ENCODE data around the gene HBS1L.

HBS1L gene

GRCh38 chr6:135087803-135088202, 33.2 kb upstream of the HBS1L start:
- peaks cover 6% of the 10 kb centered on the region for H3K27me3 Mint-ChIP-seq
- ATAC-seq (ENCODE audit: low read depth) (no peak), DNase-seq (ENCODE audit: low spot score in 2 of 2) (no peak)
- no peak overlapping the region for H3K27ac Mint-ChIP-seq
- H3K4me1 Mint-ChIP-seq = peaks cover 11% of the 10 kb centered on the region
- H3K9me3 Mint-ChIP-seq = no peaks in the 10 kb centered on the region
- no peak overlapping the region for H3K4me3 Mint-ChIP-seq
- no peaks in the 10 kb centered on the region for H3K36me3 Mint-ChIP-seq

DNA sequence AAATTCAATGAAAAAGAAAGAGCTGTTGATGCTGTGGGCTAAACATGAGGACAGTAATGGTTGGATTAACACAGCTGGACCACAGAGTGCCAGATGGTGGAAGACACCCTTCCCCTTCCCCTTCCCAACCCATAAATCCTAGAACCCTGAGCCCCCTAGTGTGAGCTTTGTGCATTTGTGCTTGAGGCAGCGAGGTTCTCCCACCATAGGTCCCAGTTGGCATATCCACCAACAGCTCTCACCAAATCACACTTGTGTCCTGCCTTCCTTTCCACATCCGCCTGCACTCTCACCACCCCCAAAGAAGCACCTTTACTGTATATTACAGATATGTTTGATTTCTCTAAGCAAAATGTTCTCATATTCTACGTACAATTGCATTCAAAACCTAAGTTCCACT, 32.8 kb upstream of the HBS1L start:
- ATAC-seq (ENCODE audit: low read depth) (no peak), DNase-seq (ENCODE audit: low spot score in 2 of 2) (no peak)
- Mint-ChIP-seq H3K9me3 (no peaks in the 10 kb centered on the region), H3K4me1 (peaks cover 11% of the 10 kb centered on the region), H3K4me3 (no peak overlapping the region), H3K27me3 (peaks cover 6% of the 10 kb centered on the region), H3K36me3 (no peaks in the 10 kb centered on the region), H3K27ac (no peak overlapping the region)

DNA sequence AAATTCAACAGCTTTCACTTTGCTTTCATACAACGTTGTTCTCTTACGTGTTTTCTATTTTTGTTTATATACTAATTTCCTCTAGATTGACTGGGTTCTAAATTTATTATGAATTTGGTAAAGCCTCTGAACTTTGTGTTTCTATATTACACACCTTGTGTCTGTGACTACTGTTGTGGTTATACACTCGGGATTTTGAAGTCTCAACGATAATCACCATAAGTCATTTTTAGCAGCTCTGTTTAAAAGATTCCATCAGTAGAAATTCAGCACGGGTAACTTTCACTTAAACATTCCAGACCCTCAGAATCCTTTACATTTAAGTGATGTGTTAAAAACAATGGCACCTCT, 31.8 kb upstream of the HBS1L start:
- ATAC-seq (ENCODE audit: low read depth) (no peak), DNase-seq (ENCODE audit: low spot score in 2 of 2) (no peak)
- H3K36me3 Mint-ChIP-seq = peaks cover 2% of the 10 kb centered on the region
- peak overlapping the region; percentile 30 for H3K4me3 Mint-ChIP-seq
- H3K27me3 Mint-ChIP-seq = peaks cover 6% of the 10 kb centered on the region
- H3K27ac Mint-ChIP-seq = no peak overlapping the region
- H3K9me3 Mint-ChIP-seq = peaks cover 3% of the 10 kb centered on the region
- peaks cover 11% of the 10 kb centered on the region for H3K4me1 Mint-ChIP-seq

- H3K4me3 Mint-ChIP-seq = peak overlapping the region; percentile 21
- ATAC-seq (ENCODE audit: low read depth) (no peak), DNase-seq (ENCODE audit: low spot score in 2 of 2) (no peak)
- H3K27ac Mint-ChIP-seq = no peak overlapping the region
- peaks cover 11% of the 10 kb centered on the region for H3K4me1 Mint-ChIP-seq
- peaks cover 2% of the 10 kb centered on the region for H3K36me3 Mint-ChIP-seq
- H3K27me3 Mint-ChIP-seq = peaks cover 6% of the 10 kb centered on the region
- H3K9me3 Mint-ChIP-seq = peaks cover 3% of the 10 kb centered on the region
These were observed 31.2 kb upstream of the HBS1L start for GRCh38 chr6:135085700-135086413.

DNA sequence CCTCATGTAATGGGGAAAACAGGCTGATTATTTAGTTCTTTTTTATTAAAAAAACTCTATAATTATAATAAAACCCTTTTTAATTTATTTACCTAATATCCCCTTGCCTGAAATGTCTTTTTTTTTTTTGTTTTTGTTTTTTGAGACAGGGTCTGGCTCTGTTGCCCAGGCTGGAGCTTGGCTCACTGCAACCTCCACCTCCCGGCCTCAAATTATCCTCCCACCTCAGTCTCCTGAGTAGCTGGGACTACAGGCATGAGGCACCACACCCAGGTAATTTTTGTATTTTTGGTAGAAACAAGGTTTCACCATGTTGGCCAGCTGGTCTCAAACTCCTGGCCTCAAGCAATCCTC, 30.3 kb upstream of the HBS1L start:
- peaks cover 11% of the 10 kb centered on the region for H3K4me1 Mint-ChIP-seq
- no peak overlapping the region for H3K27ac Mint-ChIP-seq
- H3K36me3 Mint-ChIP-seq = peaks cover 2% of the 10 kb centered on the region
- peaks cover 6% of the 10 kb centered on the region for H3K27me3 Mint-ChIP-seq
- ATAC-seq (ENCODE audit: low read depth) = no peak
- DNase-seq (ENCODE audit: low spot score in 2 of 2) = no peak
- H3K4me3 Mint-ChIP-seq = no peak overlapping the region
- peaks cover 3% of the 10 kb centered on the region for H3K9me3 Mint-ChIP-seq

GRCh38 chr6:135084001-135084915, 29.6 kb upstream of the HBS1L start:
- Mint-ChIP-seq H3K4me3 (no peak overlapping the region), H3K27ac (no peak overlapping the region), H3K4me1 (peaks cover 11% of the 10 kb centered on the region), H3K9me3 (peaks cover 3% of the 10 kb centered on the region), H3K27me3 (peaks cover 6% of the 10 kb centered on the region), H3K36me3 (peaks cover 2% of the 10 kb centered on the region)
- DNase-seq (ENCODE audit: low spot score in 2 of 2) (no peak), ATAC-seq (ENCODE audit: low read depth) (no peak)

DNA sequence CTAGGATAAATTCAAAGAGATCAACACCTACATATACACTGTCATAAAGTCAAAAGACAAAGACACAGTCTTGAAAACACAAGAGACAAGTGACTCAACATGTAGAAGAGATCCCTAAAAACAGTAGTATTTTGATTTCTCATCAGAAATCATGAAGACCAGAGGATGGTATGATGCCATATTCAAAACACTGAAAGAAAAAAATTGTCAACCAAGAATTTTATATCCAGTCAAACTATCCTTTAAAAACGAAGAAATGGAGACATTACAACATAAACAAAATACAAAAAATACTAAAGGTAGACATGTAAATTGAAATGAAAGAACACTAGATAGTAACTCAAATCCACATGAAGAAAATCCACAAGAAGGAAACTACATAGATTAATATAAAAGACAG, 27.3 kb upstream of the HBS1L start:
- Mint-ChIP-seq H3K27me3 (peaks cover 1% of the 10 kb centered on the region), H3K36me3 (peaks cover 2% of the 10 kb centered on the region), H3K9me3 (peaks cover 3% of the 10 kb centered on the region), H3K4me1 (peaks cover 4% of the 10 kb centered on the region), H3K4me3 (no peak overlapping the region), H3K27ac (no peak overlapping the region)
- ATAC-seq (ENCODE audit: low read depth) (no peak), DNase-seq (ENCODE audit: low spot score in 2 of 2) (no peak)

GRCh38 chr6:135075018-135075417, 20.4 kb upstream of the HBS1L start:
- Mint-ChIP-seq H3K27me3 (peaks cover 5% of the 10 kb centered on the region), H3K9me3 (no peaks in the 10 kb centered on the region), H3K4me3 (no peak overlapping the region), H3K36me3 (no peaks in the 10 kb centered on the region), H3K27ac (no peak overlapping the region), H3K4me1 (no peaks in the 10 kb centered on the region)
- ATAC-seq (ENCODE audit: low read depth) (no peak), DNase-seq (ENCODE audit: low spot score in 2 of 2) (no peak)

GRCh38 chr6:135073756-135074393, 19.3 kb upstream of the HBS1L start:
- Mint-ChIP-seq H3K4me1 (no peaks in the 10 kb centered on the region), H3K27me3 (peaks cover 5% of the 10 kb centered on the region), H3K4me3 (no peak overlapping the region), H3K9me3 (no peaks in the 10 kb centered on the region), H3K27ac (peak overlapping the region; percentile 57), H3K36me3 (no peaks in the 10 kb centered on the region)
- DNase-seq (ENCODE audit: low spot score in 2 of 2) (no peak), ATAC-seq (ENCODE audit: low read depth) (no peak)

GRCh38 chr6:135073217-135073616, 18.6 kb upstream of the HBS1L start:
- Mint-ChIP-seq H3K36me3 (no peaks in the 10 kb centered on the region), H3K9me3 (no peaks in the 10 kb centered on the region), H3K4me3 (no peak overlapping the region), H3K27me3 (peaks cover 5% of the 10 kb centered on the region), H3K4me1 (no peaks in the 10 kb centered on the region), H3K27ac (no peak overlapping the region)
- no peak for DNase-seq (ENCODE audit: low spot score in 2 of 2)
- ATAC-seq (ENCODE audit: low read depth) = no peak

DNA sequence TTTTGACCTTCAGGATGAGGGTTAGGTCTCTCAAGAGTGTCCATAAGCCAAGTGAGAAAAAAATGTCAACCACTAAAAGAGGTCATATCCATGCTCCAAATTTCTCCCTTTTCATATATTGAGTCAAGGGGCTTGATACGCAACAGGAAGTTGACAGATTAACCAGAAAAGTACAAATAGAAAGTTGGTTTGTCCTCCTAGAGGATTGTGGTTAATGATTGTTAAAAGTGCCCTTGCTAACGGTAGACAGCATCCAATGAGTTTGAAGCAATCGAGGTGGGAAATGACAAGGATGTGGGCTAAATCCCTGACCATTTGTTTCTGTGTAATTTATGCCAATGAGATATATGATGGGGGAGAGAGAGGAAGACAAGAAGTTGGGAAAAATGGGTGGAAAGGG, 18.1 kb upstream of the HBS1L start:
- Mint-ChIP-seq H3K4me3 (no peak overlapping the region), H3K27me3 (peaks cover 5% of the 10 kb centered on the region), H3K9me3 (no peaks in the 10 kb centered on the region), H3K4me1 (no peaks in the 10 kb centered on the region), H3K36me3 (no peaks in the 10 kb centered on the region), H3K27ac (no peak overlapping the region)
- no peak for ATAC-seq (ENCODE audit: low read depth)
- no peak for DNase-seq (ENCODE audit: low spot score in 2 of 2)

DNA sequence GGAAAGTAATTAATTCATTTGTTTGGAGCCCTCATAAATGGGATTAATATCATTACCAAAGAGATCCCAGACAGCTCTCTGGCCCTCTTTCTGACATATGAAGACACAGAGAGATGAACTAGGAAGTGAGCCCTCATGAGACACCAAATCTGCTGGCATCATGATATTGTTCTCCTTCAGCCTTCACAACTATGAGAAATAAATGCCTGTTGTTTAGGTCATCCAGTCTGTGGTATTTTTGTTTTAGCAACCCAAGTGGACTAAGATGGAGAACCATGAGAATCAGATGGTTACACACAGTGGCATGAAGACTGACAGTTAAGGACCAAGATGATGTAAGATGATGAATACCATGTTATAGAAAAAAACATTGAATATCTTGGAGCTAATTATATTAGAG, 16.9 kb upstream of the HBS1L start:
- Mint-ChIP-seq H3K27ac (no peak overlapping the region), H3K9me3 (no peaks in the 10 kb centered on the region), H3K4me1 (peaks cover 4% of the 10 kb centered on the region), H3K36me3 (no peaks in the 10 kb centered on the region), H3K27me3 (peaks cover 3% of the 10 kb centered on the region), H3K4me3 (no peak overlapping the region)
- DNase-seq (ENCODE audit: low spot score in 2 of 2) (no peak), ATAC-seq (ENCODE audit: low read depth) (no peak)

GRCh38 chr6:135067911-135068310, 13.3 kb upstream of the HBS1L start:
- DNase-seq (ENCODE audit: low spot score in 2 of 2) = no peak
- no peaks in the 10 kb centered on the region for H3K36me3 Mint-ChIP-seq

GRCh38 chr6:135066806-135067205, 12.2 kb upstream of the HBS1L start:
- peaks cover 1% of the 10 kb centered on the region for H3K9me3 Mint-ChIP-seq
- DNase-seq (ENCODE audit: low spot score in 2 of 2) (no peak), ATAC-seq (ENCODE audit: low read depth) (no peak)
- no peak overlapping the region for H3K4me3 Mint-ChIP-seq
- peaks cover 9% of the 10 kb centered on the region for H3K4me1 Mint-ChIP-seq
- H3K36me3 Mint-ChIP-seq = no peaks in the 10 kb centered on the region
- no peaks in the 10 kb centered on the region for H3K27me3 Mint-ChIP-seq
- H3K27ac Mint-ChIP-seq = no peak overlapping the region

More at GRCh38 chr6:135067911-135068310, 13.3 kb upstream of the HBS1L start:
- H3K4me3 Mint-ChIP-seq = no peak overlapping the region
- no peak for ATAC-seq (ENCODE audit: low read depth)
- peaks cover 2% of the 10 kb centered on the region for H3K27me3 Mint-ChIP-seq
- H3K4me1 Mint-ChIP-seq = peaks cover 5% of the 10 kb centered on the region
- H3K27ac Mint-ChIP-seq = no peak overlapping the region
- H3K9me3 Mint-ChIP-seq = peaks cover under 1% of the 10 kb centered on the region

Data from memory B cell (primary cell).